DOHH2 (cell line): ENCODE measurements around the gene FAM107A.

ENCODE experiments used
- H3F3A ChIP-seq: fragments of 200-600 bp; sonication (generic), shearing (Covaris generic); 2 replicates; pipeline ENCODE4 v1.6.0; 2016; ENCODE audit warnings: antibody characterized with exemption, mild to moderate bottlenecking; ENCODE audit not compliant: control insufficient read depth, insufficient read depth
- H3K27ac ChIP-seq: fragments of 200-600 bp; sonication (generic); 2 replicates; pipeline ENCODE4 v1.5.1; 2014; ENCODE audit warnings: low read depth, mild to moderate bottlenecking, low read length, moderate library complexity
- H3K27me3 ChIP-seq: fragments of 200-600 bp; sonication (generic); 2 replicates; pipeline ENCODE4 v1.6.1; 2014; ENCODE audit warnings: mild to moderate bottlenecking, low read length, mixed read lengths; ENCODE audit not compliant: control insufficient read depth
- H3K36me3 ChIP-seq: fragments of 200-600 bp; sonication (generic); 2 replicates; pipeline ENCODE4 v1.6.1; 2014; ENCODE audit warnings: mild to moderate bottlenecking, low read length, moderate library complexity, mixed read lengths; ENCODE audit not compliant: control insufficient read depth
- H3K4me1 ChIP-seq: fragments of 200-600 bp; sonication (generic); 2 replicates; pipeline ENCODE4 v1.6.1; 2014; ENCODE audit warnings: mild to moderate bottlenecking, low read length, mixed read lengths; ENCODE audit not compliant: control insufficient read depth
- H3K4me2 ChIP-seq: fragments of 200-600 bp; sonication (generic); 2 replicates; pipeline ENCODE4 v1.6.0; 2014; ENCODE audit warnings: mild to moderate bottlenecking, low read length, moderate library complexity
- H3K4me3 ChIP-seq: fragments of 200-600 bp; sonication (generic); 2 replicates; pipeline ENCODE4 v1.5.1; 2014; ENCODE audit warnings: mild to moderate bottlenecking, low read length, mixed read lengths
- H3K79me2 ChIP-seq: fragments of 200-600 bp; sonication (generic); 2 replicates; pipeline ENCODE4 v1.6.1; 2014; ENCODE audit warnings: mild to moderate bottlenecking, low read length, mixed read lengths; ENCODE audit not compliant: control insufficient read depth
- H3K9me2 ChIP-seq: fragments of 200-600 bp; sonication (generic); replicated peaks from 2 replicates; pipeline ENCODE4 v1.6.1; 2014; ENCODE audit warnings: mild to moderate bottlenecking, low read length, mixed read lengths; ENCODE audit not compliant: control insufficient read depth
- H3K9me3 ChIP-seq: fragments of 200-600 bp; sonication (generic); 2 replicates; pipeline ENCODE4 v1.6.1; 2014; ENCODE audit warnings: antibody characterized with exemption, low read length, mixed read lengths; ENCODE audit not compliant: control insufficient read depth, insufficient read depth
- H4K20me1 ChIP-seq: fragments of 200-600 bp; sonication (generic); 2 replicates; pipeline ENCODE4 v1.6.0; 2014; ENCODE audit warnings: low read depth, mild to moderate bottlenecking, antibody characterized with exemption, low read length, moderate library complexity; ENCODE audit not compliant: control insufficient read depth, insufficient read depth
- CTCF ChIP-seq: fragments of 200-600 bp; sonication (generic); IDR thresholded peaks from one replicate; pipeline ENCODE4 v1.5.1; 2014; ENCODE audit warnings: antibody characterized with exemption, mild to moderate bottlenecking, low read depth, low read length; ENCODE audit not compliant: poor library complexity, severe bottlenecking
- EZH2phosphoT487 ChIP-seq: fragments of 200-600 bp; sonication (generic); IDR thresholded peaks from 2 replicates; pipeline ENCODE4 v1.6.1; 2017; ENCODE audit warnings: borderline replicate concordance, mild to moderate bottlenecking, antibody characterized with exemption, low read length, moderate library complexity, mixed read lengths

FAM107A gene

GRCh38 chr3:58570851-58571250 is 6.3 kb downstream of the FAM107A start:
- no peak overlapping the region for H3K4me2 ChIP-seq
- no peaks in the 10 kb centered on the region for H3K79me2 ChIP-seq
- no peaks in the 10 kb centered on the region for H3K36me3 ChIP-seq
- H4K20me1 ChIP-seq: no peaks in the 10 kb centered on the region
- no peak overlapping the region for H3K4me3 ChIP-seq
- no peak overlapping the region for H3K27ac ChIP-seq
- TF ChIP-seq EZH2phosphoT487: no peak
- no peak for TF ChIP-seq CTCF
- H3K9me3 ChIP-seq: no peaks in the 10 kb centered on the region
- no peaks in the 10 kb centered on the region for H3F3A ChIP-seq
- H3K4me1 ChIP-seq: peaks cover 6% of the 10 kb centered on the region
- no peaks in the 10 kb centered on the region for H3K9me2 ChIP-seq
- H3K27me3 ChIP-seq: peaks cover 3% of the 10 kb centered on the region; the same call in 1 of the 2 replicates

GRCh38 chr3:58569287-58570001 is 7.7 kb downstream of the FAM107A start:
- Histone ChIP-seq H3K27ac (no peak overlapping the region), H3K9me3 (no peaks in the 10 kb centered on the region), H3K9me2 (no peaks in the 10 kb centered on the region), H3F3A (no peaks in the 10 kb centered on the region), H3K27me3 (no peaks in the 10 kb centered on the region), H3K36me3 (no peaks in the 10 kb centered on the region), H4K20me1 (no peaks in the 10 kb centered on the region), H3K4me1 (peaks cover 6% of the 10 kb centered on the region), H3K79me2 (no peaks in the 10 kb centered on the region), H3K4me2 (peak overlapping the region; percentile 61; the same call in 1 of the 2 replicates), H3K4me3 (no peak overlapping the region)
- TF ChIP-seq CTCF: no peak
- no peak for TF ChIP-seq EZH2phosphoT487

GRCh38 chr3:58568572-58569286 is 8.5 kb downstream of the FAM107A start:
- TF ChIP-seq EZH2phosphoT487 (no peak), CTCF (peak; percentile 91)
- H3K9me3 ChIP-seq: no peaks in the 10 kb centered on the region
- H3K27me3 ChIP-seq: no peaks in the 10 kb centered on the region
- peak overlapping the region; percentile 61 for H3K4me2 ChIP-seq
- H3K27ac ChIP-seq: no peak overlapping the region
- H3K9me2 ChIP-seq: no peaks in the 10 kb centered on the region
- H3K4me3 ChIP-seq: peak overlapping the region; percentile 47
- H3F3A ChIP-seq: no peaks in the 10 kb centered on the region
- H4K20me1 ChIP-seq: no peaks in the 10 kb centered on the region
- no peaks in the 10 kb centered on the region for H3K79me2 ChIP-seq
- peaks cover 6% of the 10 kb centered on the region for H3K4me1 ChIP-seq
- no peaks in the 10 kb centered on the region for H3K36me3 ChIP-seq
